Measurements from ENCODE around the gene AKT3. TPM values are rescaled to one million over a fixed set of nuclear protein-coding genes. Genes with fewer than 3 reads are reported as not detected.
A peak's percentile ranks its signal among the peaks of the same experiment; 100 is the strongest.

Gene AKT3
- total RNA-seq, 3 donors from 2014 or later (not counting 1 experiment from before 2014, with no cell fraction given) = 135 to 157 (median 136) TPM

DNA sequence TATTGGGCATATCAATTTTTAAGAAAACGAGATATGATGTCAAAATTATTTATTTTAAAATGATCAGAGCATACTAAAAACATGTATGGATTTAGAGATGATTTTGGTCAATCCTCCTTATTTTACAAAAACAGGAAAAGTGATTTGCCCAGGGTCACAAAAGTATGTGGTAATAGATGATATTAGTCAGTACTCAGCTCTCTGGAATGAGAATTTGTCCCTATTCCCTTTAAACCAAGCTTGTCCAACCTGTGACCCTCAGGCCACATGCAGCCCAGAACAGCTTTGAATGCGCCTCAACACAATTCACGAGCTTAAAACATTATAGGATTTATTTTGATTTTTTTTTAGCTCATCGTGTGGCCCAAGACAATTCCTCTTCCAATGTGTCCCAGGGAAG lies 104.7 kb downstream of the AKT3 start:
- TF ChIP-seq, protein P1, sequence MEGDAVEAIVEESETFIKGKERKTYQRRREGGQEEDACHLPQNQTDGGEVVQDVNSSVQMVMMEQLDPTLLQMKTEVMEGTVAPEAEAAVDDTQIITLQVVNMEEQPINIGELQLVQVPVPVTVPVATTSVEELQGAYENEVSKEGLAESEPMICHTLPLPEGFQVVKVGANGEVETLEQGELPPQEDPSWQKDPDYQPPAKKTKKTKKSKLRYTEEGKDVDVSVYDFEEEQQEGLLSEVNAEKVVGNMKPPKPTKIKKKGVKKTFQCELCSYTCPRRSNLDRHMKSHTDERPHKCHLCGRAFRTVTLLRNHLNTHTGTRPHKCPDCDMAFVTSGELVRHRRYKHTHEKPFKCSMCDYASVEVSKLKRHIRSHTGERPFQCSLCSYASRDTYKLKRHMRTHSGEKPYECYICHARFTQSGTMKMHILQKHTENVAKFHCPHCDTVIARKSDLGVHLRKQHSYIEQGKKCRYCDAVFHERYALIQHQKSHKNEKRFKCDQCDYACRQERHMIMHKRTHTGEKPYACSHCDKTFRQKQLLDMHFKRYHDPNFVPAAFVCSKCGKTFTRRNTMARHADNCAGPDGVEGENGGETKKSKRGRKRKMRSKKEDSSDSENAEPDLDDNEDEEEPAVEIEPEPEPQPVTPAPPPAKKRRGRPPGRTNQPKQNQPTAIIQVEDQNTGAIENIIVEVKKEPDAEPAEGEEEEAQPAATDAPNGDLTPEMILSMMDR (IDR thresholded peaks at IDR 0.05) = no peak
- Histone ChIP-seq H3K4me3 (ENCODE audit: low read length) (no peak overlapping the region), H3K36me3 (ENCODE audit: control insufficient read depth, insufficient read depth, low read length) (no peaks in the 10 kb centered on the region), H3K9me3 (ENCODE audit: control insufficient read depth, insufficient read depth, low read length) (no peaks in the 10 kb centered on the region), H3K4me1 (ENCODE audit: control insufficient read depth, insufficient read depth, low read length) (no peaks in the 10 kb centered on the region), H3K27me3 (ENCODE audit: control insufficient read depth, insufficient read depth, low read length) (no peaks in the 10 kb centered on the region), H3K27ac (ENCODE audit: low read length) (no peak overlapping the region)
- 100% methylated on average over 3 of the region's 4 CpGs for WGBS (ENCODE audit: insufficient coverage)
- Mint-ChIP-seq H3K4me3 (no peak overlapping the region), H3K36me3 (no peaks in the 10 kb centered on the region), H3K27ac (no peak overlapping the region), H3K9me3 (no peaks in the 10 kb centered on the region), H3K4me1 (peaks cover 0 to 18% of the 10 kb centered on the region in 2 donors), H3K27me3 (ENCODE audit: low read depth in 2 of 2) (no peaks in the 10 kb centered on the region)
- intact Hi-C loops (cut with micrococcal nuclease) = no loop called here
- DNase-seq = no peak
- ATAC-seq = no peak

DNA sequence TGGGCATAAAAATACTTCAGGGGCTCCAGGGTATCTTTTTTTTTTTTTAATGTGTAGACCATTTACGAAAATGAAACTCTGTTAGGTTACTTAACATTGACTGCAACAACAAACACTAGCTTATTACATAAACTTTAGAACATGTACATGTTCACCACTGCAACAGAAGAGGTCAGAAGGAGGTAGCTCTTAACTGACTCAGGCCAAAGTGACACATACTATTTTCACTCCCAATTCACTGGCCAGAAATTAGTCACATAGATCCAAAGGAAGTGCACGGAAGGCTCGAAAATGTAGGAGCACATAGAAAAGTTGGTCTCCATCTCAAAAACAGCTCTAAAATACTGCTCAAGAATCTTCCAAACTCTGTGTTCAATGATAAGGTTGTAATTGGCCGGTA lies 107.2 kb downstream of the AKT3 start:
- Mint-ChIP-seq H3K4me1 (peaks cover 0 to 25% of the 10 kb centered on the region in 2 donors), H3K27ac (peak overlapping the region in 1 of 2 donors; percentile 38), H3K9me3 (no peaks in the 10 kb centered on the region), H3K4me3 (no peak overlapping the region), H3K27me3 (ENCODE audit: low read depth in 2 of 2) (no peaks in the 10 kb centered on the region), H3K36me3 (no peaks in the 10 kb centered on the region)
- H3K9me3 ChIP-seq (ENCODE audit: control insufficient read depth, insufficient read depth, low read length) = no peaks in the 10 kb centered on the region
- intact Hi-C loops (cut with micrococcal nuclease) = no loop called here
- no peak overlapping the region for H3K4me3 ChIP-seq (ENCODE audit: low read length)
- H3K27me3 ChIP-seq (ENCODE audit: control insufficient read depth, insufficient read depth, low read length) = no peaks in the 10 kb centered on the region
- TF ChIP-seq, protein P1 (IDR thresholded peaks at IDR 0.05) = no peak
- no peak overlapping the region for H3K27ac ChIP-seq (ENCODE audit: low read length)
- no peaks in the 10 kb centered on the region for H3K36me3 ChIP-seq (ENCODE audit: control insufficient read depth, insufficient read depth, low read length)
- no peak for ATAC-seq
- no peak for DNase-seq
- WGBS (ENCODE audit: insufficient coverage) = 100% methylated on average over 3 of the region's 4 CpGs
- no peaks in the 10 kb centered on the region for H3K4me1 ChIP-seq (ENCODE audit: control insufficient read depth, insufficient read depth, low read length)

DNA sequence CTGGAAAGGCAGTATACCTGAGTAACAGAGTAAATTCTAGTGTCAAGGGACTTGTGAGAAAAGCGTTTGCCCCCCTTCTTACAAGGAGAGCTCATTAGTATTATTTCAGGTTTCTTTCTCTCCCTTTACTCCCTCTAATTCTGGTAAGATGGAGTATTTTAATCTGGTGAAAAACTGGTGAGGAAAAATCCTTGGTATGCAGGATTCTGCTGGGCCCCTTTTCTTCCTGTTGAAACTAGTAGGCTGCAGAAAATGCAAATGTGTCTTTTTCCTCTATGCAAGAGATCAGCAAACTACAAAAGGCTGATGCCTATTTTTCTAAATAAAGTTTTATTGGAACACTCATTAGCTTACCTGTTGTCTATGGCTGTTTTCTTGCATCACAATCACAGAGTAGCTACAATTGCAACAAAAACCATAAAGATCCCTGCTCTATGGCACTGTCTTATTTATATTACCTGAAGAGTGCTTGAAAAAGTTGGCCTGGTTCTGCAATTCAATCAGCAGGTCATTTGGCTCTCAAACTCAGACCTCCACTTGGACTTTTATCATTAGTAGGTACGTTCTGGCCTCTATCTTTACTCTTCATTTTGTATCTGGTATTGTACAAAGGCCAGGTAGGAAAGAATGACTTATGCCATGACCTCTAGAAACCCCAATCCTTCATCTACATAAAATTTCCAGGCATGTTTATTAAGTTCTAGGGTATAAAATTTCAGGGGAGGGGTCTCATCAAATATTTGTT lies 109.6 kb downstream of the AKT3 start:
- intact Hi-C loops (cut with micrococcal nuclease) = no loop called here
- DNase-seq (no peak), ATAC-seq (no peak)
- Mint-ChIP-seq H3K4me1 (peaks cover 8 to 46% of the 10 kb centered on the region in 2 donors), H3K27ac (no peak overlapping the region), H3K9me3 (no peaks in the 10 kb centered on the region), H3K4me3 (no peak overlapping the region), H3K36me3 (no peaks in the 10 kb centered on the region), H3K27me3 (ENCODE audit: low read depth in 2 of 2) (no peaks in the 10 kb centered on the region)
- no CpG with 5 or more reads among the region's 2 CpGs for WGBS (ENCODE audit: insufficient coverage)
- Histone ChIP-seq H3K9me3 (ENCODE audit: control insufficient read depth, insufficient read depth, low read length) (no peaks in the 10 kb centered on the region), H3K4me1 (ENCODE audit: control insufficient read depth, insufficient read depth, low read length) (no peaks in the 10 kb centered on the region), H3K36me3 (ENCODE audit: control insufficient read depth, insufficient read depth, low read length) (no peaks in the 10 kb centered on the region), H3K27me3 (ENCODE audit: control insufficient read depth, insufficient read depth, low read length) (no peaks in the 10 kb centered on the region), H3K27ac (ENCODE audit: low read length) (no peak overlapping the region), H3K4me3 (ENCODE audit: low read length) (no peak overlapping the region)
- TF ChIP-seq, protein P1 (IDR thresholded peaks at IDR 0.05) = no peak
